Fibroblast of skin of back (primary cell): Measurements from ENCODE around the gene FKBP2.
"Not testable (repeated sequence)": the region's sequence is repeated elsewhere in the genome, so short reads cannot be mapped to it uniquely, and the experiment has no call there.

Experiments
- DNase-seq: peaks from one replicate; pipeline ENCODE4 v3.0.0-alpha.2; 2013

FKBP2 gene

DNA sequence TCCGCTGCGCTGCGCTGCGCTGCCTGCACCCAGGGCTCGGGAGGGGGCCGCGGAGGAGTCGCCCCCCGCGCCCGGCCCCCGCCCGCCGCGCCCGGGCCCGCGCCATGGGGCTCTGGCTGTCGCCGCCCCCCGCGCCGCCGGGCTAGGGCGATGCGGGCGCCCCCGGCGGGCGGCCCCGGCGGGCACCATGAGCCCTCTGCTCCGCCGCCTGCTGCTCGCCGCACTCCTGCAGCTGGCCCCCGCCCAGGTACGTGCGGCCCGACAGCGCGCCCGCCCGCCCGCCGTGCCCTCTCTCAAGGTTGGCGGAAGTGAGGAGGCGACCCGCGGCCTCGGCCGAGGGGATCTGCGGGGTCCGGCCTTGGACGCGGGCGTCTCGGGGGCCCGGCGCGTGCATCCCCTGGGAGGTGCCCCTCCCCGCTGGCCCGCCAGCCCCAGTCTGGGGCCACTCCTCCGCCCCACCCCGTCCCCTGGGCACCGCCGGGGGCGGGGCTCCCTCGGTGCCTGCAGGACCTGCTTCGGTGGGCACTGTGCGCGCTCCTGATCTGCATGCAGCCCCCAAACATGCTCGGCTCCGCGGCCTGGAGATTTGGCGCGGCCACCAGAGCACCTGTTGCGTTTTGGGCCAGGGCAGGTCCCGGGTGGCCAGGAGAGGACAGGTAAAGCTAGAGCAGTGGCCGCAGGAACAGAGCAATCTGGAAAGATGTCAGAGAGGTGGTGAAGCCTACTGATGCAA, 6.1 kb upstream of the FKBP2 start:
- peak; percentile 29 for DNase-seq

DNA sequence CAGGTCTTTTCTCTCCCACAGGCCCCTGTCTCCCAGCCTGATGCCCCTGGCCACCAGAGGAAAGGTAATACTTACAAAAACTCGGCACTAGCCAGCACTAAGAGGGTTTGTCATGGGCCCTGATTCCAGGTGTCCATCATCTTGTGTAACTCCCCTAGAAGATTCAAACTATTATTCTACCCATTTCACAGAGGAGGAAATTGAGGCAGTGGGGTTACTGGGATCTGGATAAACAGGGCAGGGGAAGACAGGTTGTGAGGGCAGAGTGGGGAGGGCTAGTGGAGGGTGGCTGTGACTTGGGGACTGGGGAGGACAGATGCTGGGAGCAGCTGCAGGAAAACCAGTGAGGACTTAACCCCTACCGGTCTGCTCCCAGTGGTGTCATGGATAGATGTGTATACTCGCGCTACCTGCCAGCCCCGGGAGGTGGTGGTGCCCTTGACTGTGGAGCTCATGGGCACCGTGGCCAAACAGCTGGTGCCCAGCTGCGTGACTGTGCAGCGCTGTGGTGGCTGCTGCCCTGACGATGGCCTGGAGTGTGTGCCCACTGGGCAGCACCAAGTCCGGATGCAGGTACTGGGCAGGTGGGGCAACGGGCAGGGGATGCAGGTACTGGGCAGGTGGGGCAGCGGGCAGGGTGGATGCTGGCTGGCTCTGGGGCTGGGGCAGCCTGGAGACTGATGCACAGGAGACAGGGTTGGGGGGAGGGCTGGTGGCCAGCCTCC, 5.3 kb upstream of the FKBP2 start:
- no peak for DNase-seq

- no peak for DNase-seq
Measured at GRCh38 chr11:64237484-64237951, 3.4 kb upstream of the FKBP2 start.

DNA sequence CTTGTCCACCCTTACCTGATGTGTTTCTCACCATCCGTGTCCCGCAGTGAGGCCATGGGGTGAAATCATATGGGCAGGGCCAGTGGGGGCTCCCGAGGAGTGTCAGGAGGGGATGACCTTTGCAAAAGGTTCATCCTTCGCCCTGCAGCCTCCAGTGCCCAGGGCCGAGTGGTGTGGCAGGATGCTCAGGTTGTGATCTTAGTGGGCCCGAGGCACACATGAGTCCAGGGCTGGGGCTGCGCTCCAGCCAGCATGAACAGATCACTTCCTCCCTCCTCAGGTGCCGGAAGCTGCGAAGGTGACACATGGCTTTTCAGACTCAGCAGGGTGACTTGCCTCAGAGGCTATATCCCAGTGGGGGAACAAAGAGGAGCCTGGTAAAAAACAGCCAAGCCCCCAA, 2.8 kb upstream of the FKBP2 start:
- DNase-seq: no peak

- DNase-seq: no peak
Measured at GRCh38 chr11:64238999-64239398, 1.9 kb upstream of the FKBP2 start.

- no peak for DNase-seq
Measured at GRCh38 chr11:64239662-64240434, 1.0 kb upstream of the FKBP2 start.

GRCh38 chr11:64241241-64241490, 271 bp downstream of the FKBP2 start:
- peak; percentile 98 for DNase-seq

DNA sequence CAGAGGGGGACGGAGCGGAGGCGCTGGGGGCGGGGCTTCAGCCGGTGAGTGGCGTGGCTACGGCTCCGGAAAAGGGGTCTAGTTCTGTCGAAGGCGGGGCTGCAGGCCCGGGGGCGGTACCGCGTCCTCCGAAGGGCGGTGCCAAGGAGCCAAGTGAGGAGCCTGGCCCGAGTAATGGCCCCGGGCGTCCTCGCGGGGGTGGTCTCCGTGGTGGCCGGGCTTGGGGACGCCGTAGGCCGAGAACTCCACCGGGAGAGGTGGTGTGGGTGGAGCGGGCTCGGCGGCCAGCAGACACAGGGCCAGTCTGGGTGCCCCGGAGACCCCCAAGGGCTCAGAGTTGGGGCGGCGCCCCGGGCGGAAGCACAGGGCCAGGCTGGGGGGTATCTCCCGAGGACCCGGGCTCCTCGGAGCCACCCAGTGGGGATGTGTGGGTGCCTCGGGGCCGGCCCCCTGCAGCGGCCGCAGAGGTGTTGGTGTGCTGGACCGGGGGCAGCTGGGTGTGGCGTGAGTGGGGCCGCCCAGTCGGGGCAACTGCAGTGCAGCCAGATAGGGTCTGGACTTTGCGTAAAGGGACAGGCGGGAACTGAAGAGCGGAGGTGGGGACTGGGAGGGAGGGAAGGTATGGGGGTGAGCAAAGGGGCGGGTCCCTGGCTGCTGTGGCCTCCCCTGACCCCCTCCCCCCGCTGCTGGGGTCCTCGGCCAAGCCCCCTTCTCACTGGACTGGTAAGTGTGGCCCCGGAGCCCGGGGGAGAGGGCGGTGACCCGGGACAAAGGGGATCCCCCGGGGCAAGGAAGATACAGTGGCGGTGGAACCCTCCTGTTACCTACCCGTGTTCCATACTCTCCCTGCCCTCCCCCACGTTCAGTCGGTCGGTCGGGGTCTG, 838 bp downstream of the FKBP2 start:
- peak; percentile 39 for DNase-seq

DNA sequence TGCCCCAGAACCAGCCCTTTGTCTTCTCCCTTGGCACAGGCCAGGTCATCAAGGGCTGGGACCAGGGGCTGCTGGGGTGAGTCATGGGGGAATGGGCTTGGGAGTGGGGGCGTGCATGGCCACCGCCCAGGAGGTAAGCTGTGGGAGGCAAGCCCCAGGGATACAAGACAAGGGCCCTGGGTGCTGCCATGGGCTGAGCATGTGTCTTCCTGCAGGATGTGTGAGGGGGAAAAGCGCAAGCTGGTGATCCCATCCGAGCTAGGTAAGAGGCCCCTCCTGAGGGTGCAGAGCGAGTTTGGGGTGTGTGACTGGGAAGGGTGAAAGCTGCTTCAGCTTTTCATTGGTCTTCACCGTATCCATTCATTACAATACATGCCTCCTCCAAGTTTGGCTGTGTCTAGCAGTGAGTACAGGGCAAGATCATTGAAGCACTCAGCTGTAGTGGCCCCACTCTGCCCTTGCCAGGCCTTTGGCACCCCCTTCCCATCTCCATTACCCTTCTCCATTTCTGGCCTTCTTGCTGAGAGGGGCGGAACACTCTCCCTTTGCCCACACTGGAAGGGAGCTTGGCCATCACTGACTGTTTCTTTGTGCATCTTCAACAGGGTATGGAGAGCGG, 2.5 kb downstream of the FKBP2 start:
- DNase-seq: no peak

DNA sequence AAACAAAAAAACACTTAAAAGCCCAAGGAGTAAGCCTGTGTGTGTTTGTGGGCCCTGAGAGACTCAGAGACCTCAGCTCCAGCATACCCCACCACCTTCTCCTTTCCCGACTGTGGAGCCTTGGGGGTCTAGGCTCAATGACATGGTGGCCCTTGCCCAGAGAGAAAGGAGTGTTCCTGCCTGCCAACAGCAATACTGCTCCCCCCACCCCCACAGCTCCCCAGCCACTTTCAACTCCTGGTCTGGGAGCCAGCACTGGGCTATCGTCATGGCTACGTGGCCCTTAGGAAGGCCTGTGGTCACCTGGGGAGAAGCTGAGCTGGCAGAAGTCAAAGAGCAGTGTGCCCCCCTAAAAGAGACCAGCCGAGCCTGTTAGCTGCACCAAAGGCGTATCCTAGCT, 3.2 kb downstream of the FKBP2 start:
- DNase-seq: no peak

GRCh38 chr11:64244966-64245365, 4.1 kb downstream of the FKBP2 start:
- no peak for DNase-seq

GRCh38 chr11:64245401-64245796, 4.5 kb downstream of the FKBP2 start:
- no peak for DNase-seq

DNA sequence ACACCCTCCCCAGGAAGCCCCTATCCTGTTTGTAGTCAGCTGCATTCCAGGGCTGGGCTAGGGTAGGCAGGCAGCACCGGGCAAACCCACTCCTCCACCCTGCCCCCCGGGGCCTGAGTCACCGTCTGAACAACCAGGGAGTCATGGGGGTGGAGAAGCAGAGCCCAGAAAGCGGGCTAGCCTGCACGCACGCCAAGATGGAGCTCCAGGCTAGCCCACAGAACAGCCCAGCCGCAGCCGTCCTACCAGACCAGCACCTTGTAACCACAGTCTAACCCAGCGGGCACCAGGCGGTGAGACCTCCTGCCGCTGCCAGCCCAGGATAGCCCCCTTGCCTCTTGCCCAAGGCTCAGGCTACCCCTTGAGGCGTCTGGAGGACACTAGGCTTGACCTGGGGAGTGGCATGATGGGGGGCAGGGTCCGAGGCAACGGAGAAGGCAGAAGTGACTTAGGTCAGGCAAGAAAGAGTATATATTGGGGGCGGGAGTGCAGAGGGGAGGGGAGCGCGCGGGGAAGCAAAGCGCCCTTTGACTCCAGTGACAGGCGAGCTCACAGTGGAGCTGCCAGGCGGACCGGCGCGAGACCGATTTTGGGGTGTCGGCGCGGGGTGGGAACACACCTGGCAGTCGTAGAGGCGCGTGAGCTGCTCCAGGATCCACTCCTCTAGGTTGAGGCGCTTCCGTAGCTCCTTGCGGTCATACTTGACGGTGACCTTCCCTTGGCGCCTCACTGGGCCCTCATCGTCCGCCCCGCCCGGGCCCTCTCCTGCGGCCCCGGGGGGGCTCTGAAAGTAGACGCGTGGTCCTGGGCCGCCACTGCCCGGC, 5.1 kb downstream of the FKBP2 start:
- peak; percentile 98 for DNase-seq

DNA sequence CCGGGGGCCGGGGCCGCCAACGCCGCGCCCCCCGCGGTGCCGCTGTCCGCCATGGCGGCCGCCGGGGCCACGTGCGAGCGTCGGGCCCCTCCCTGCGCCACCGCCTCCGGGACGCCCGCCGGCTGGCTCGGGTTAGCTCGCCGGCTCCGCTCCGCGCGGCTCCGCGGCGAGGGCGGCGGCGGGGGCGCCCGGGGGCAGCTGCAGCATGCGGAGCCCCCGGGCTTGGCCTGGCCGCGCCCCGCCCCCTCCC, 5.7 kb downstream of the FKBP2 start:
- not testable (repeated sequence) for DNase-seq

- peak; percentile 93 for DNase-seq
Measured at GRCh38 chr11:64246871-64247728, 6.2 kb downstream of the FKBP2 start, which contains the start of gene PPP1R14B. TSS of gene PPP1R14B (minus strand) at chr11:64246943. CDS start at chr11:64246673, 270 bp downstream.

DNA sequence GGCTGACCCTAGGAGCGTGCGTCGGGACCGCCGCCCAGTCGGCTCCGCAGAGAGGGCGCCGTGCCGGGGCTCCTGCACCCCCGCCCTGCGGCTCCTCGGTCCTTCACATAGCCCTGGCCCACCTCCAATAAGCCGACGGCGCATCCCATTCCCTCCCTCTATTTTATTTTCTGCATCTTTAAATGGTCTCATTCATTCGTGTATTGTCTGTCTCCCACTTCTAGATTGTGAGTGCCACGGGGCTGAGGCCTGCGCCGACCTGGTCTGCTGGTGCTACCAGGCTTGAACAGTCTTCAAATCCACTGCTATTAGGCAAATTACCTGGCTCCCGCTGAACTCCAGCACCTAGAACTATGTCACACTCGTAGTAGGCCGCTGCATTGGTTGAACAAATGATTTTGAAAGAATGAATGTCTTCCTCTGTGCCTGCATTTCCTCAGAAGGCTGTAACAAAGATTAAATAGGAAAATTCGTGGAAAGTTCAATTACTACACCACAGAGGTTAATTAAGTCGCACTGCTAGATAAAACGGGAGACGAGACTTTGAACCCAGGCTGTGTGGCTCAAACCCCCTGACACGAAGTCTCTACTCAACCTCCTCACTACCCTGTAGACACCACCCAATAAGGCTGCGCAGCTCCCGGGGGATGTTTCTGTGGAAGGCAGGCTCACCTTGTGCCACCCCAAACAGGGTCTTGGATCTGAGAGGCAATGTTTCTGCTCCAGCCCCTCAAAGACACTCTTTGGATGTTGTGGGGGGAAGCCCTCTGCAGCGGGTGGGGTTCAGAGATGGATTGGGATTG, 7.0 kb downstream of the FKBP2 start:
- no peak for DNase-seq

- DNase-seq: no peak
Measured at GRCh38 chr11:64248578-64248977, 7.7 kb downstream of the FKBP2 start.

DNA sequence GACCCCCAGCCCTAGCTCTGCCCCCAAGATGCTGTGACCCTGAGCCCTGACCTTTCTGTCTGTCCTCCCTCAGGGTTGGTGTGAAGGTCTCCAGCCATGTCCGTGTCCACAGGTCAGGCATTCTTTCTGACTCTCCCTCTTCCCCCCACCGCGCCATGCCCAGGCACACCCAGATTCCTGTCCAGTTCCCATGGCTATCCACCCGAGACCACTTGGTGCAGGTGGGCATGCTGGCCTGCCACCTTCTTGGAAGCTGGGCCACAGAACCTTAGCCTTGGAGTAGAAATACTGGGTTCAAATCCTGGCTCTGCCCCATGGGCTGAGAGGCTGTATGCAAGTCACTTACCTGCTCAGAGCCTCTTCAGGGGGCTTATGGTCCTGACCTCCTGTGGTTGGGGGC, 8.1 kb downstream of the FKBP2 start:
- DNase-seq: no peak

GRCh38 chr11:64249563-64250414, 8.9 kb downstream of the FKBP2 start:
- no peak for DNase-seq
